GM23338 (cell line): Measurements from ENCODE around the gene LHX3. TPM values are rescaled to one million over a fixed set of nuclear protein-coding genes. Genes with fewer than 3 reads are reported as not detected.

Experiments used
- ATAC-seq: fragments of 200-7000 bp; cut with Tn5 transposase; 3 replicates; pipeline ENCODE4 v1.9.1; 2020
- DNase-seq: peaks from one replicate; pipeline ENCODE4 v3.0.0-alpha.2; 2015; ENCODE audit warnings: low spot score
- H2AFZ ChIP-seq: fragments of 200-600 bp; sonication (generic); 2 replicates; pipeline ENCODE4 v1.8.0; 2016; ENCODE audit warnings: antibody characterized with exemption, mild to moderate bottlenecking, moderate library complexity
- H3F3A ChIP-seq: fragments of 200-600 bp; sonication (generic); replicated peaks from 2 replicates; pipeline ENCODE4 v1.8.0; 2017; ENCODE audit warnings: antibody characterized with exemption, mixed run types, low read depth
- H3K27ac ChIP-seq: fragments of 200-600 bp; sonication (generic); 2 replicates; pipeline ENCODE4 v1.6.1; 2016; ENCODE audit warnings: low read depth
- H3K27me3 ChIP-seq: fragments of 200-600 bp; sonication (generic); 2 replicates; pipeline ENCODE4 v1.8.0; 2016; ENCODE audit warnings: mild to moderate bottlenecking, mixed run types, moderate library complexity; ENCODE audit not compliant: insufficient read depth
- H3K36me3 ChIP-seq: fragments of 200-600 bp; sonication (generic); 2 replicates; pipeline ENCODE4 v1.8.0; 2016; ENCODE audit warnings: mild to moderate bottlenecking; ENCODE audit not compliant: insufficient read depth
- H3K4me1 ChIP-seq: fragments of 200-600 bp; sonication (generic); 2 replicates; pipeline ENCODE4 v1.8.0; 2016; ENCODE audit warnings: mild to moderate bottlenecking, moderate library complexity; ENCODE audit not compliant: insufficient read depth
- H3K4me2 ChIP-seq: fragments of 200-600 bp; sonication (generic); 2 replicates; pipeline ENCODE4 v1.7.1; 2017; ENCODE audit warnings: mixed run types
- H3K4me3 ChIP-seq: fragments of 200-600 bp; sonication (generic); 2 replicates; pipeline ENCODE4 v1.6.1; 2016; ENCODE audit warnings: mixed run types
- H3K79me2 ChIP-seq: fragments of 200-600 bp; sonication (generic); replicated peaks from 2 replicates; pipeline ENCODE4 v1.8.0; 2017; ENCODE audit warnings: mild to moderate bottlenecking; ENCODE audit not compliant: insufficient read depth
- H3K9me2 ChIP-seq: fragments of 200-600 bp; sonication (generic); 2 replicates; pipeline ENCODE4 v1.8.0; 2017; ENCODE audit not compliant: insufficient read depth
- H4K20me1 ChIP-seq: fragments of 200-600 bp; sonication (generic); replicated peaks from 2 replicates; pipeline ENCODE4 v1.8.0; 2017; ENCODE audit warnings: mild to moderate bottlenecking; ENCODE audit not compliant: insufficient read depth
- H3K27ac Mint-ChIP-seq: 2 replicates; pipeline ENCODE4 v1.8.0; 2020; ENCODE audit warnings: inconsistent platforms, mild to moderate bottlenecking, moderate library complexity, mixed read lengths
- H3K27me3 Mint-ChIP-seq: 3 replicates; pipeline ENCODE4 v1.8.0; 2022; ENCODE audit warnings: low read depth, mild to moderate bottlenecking, moderate library complexity, mixed read lengths, inconsistent platforms; ENCODE audit not compliant: insufficient read depth, poor library complexity
- H3K36me3 Mint-ChIP-seq: 3 replicates; pipeline ENCODE4 v1.8.0; 2021; ENCODE audit warnings: low read depth, mild to moderate bottlenecking, inconsistent platforms, moderate library complexity, mixed read lengths
- H3K4me1 Mint-ChIP-seq: 3 replicates; pipeline ENCODE4 v1.8.0; 2020; ENCODE audit warnings: mild to moderate bottlenecking, inconsistent platforms, mixed read lengths
- H3K4me3 Mint-ChIP-seq: 3 replicates; pipeline ENCODE4 v1.8.0; 2021; ENCODE audit warnings: moderate library complexity, mild to moderate bottlenecking, inconsistent platforms, mixed read lengths
- H3K9me3 Mint-ChIP-seq: 3 replicates; pipeline ENCODE4 v1.8.0; 2020; ENCODE audit warnings: moderate library complexity, mild to moderate bottlenecking, inconsistent platforms, mixed read lengths
- ETS1 ChIP-seq: IDR thresholded peaks from 2 replicates; pipeline ENCODE4 v1.6.1; 2016; ENCODE audit warnings: antibody characterized with exemption
- EZH2 ChIP-seq: fragments of 200-600 bp; sonication (generic); IDR thresholded peaks from one replicate; pipeline ENCODE4 v1.8.0; 2017; ENCODE audit warnings: antibody characterized with exemption, mild to moderate bottlenecking, low read depth; ENCODE audit not compliant: unreplicated experiment
- POLR2AphosphoS5 ChIP-seq: IDR thresholded peaks from 2 replicates; pipeline ENCODE4 v1.6.1; 2016; ENCODE audit warnings: antibody characterized with exemption, low read depth
- ZNF462 ChIP-seq: fragments of 250-450 bp; sonication (Bioruptor Pico); IDR thresholded peaks from 2 replicates; pipeline ENCODE4 v1.5.0; 2020; ENCODE audit warnings: mild to moderate bottlenecking, moderate library complexity
- polyA plus RNA-seq: library from polyadenylated mRNA; unstranded; fragments of >200 nt; fragmentation: Nextera tagmentation; extraction: Ambion mirVana; gene quantifications from 2 replicates; pipeline ENCODE4 v1.2.1, GENCODE V29; 2016
- total RNA-seq: library from RNA; depleted of rRNA; stranded (reverse); fragments of >200 nt; shearing (Covaris generic); gene quantifications from 2 replicates; pipeline ENCODE4 v1.2.3, GENCODE V29; 2014

Gene LHX3
- total and polyA plus RNA-seq, 2 experiments from 2014 or later: 0.08 TPM; not detected in 1

GRCh38 chr9:136211441-136212344, 6.8 kb upstream of the LHX3 start (continued):
- TF ChIP-seq ZNF462 (CRISPR knock-in tag) (no peak), POLR2AphosphoS5 (no peak)

GRCh38 chr9:136211006-136211405, 6.1 kb upstream of the LHX3 start:
- Histone ChIP-seq H2AFZ (no peak overlapping the region), H3K9me2 (no peaks in the 10 kb centered on the region), H3K4me1 (no peaks in the 10 kb centered on the region), H4K20me1 (peaks cover 12% of the 10 kb centered on the region), H3K79me2 (no peaks in the 10 kb centered on the region), H3F3A (no peaks in the 10 kb centered on the region), H3K27me3 (peaks cover 4% of the 10 kb centered on the region; the same call in 1 of the 2 replicates), H3K27ac (no peak overlapping the region), H3K4me3 (no peak overlapping the region), H3K4me2 (no peak overlapping the region), H3K36me3 (no peaks in the 10 kb centered on the region; the same call in 1 of the 2 replicates)
- peaks cover 10% of the 10 kb centered on the region for H3K27me3 Mint-ChIP-seq
- no peaks in the 10 kb centered on the region for H3K9me3 Mint-ChIP-seq
- no peak overlapping the region for H3K27ac Mint-ChIP-seq
- ATAC-seq (no peak), DNase-seq (no peak)
- TF ChIP-seq EZH2: no peak
- TF ChIP-seq ETS1: no peak
- H3K4me1 Mint-ChIP-seq: peaks cover 6% of the 10 kb centered on the region; the same call in 2 of the 3 replicates
- H3K4me3 Mint-ChIP-seq: no peak overlapping the region
- H3K36me3 Mint-ChIP-seq: peaks cover 48% of the 10 kb centered on the region
